Measurements from ENCODE around the gene UNC5B.

UNC5B gene

DNA sequence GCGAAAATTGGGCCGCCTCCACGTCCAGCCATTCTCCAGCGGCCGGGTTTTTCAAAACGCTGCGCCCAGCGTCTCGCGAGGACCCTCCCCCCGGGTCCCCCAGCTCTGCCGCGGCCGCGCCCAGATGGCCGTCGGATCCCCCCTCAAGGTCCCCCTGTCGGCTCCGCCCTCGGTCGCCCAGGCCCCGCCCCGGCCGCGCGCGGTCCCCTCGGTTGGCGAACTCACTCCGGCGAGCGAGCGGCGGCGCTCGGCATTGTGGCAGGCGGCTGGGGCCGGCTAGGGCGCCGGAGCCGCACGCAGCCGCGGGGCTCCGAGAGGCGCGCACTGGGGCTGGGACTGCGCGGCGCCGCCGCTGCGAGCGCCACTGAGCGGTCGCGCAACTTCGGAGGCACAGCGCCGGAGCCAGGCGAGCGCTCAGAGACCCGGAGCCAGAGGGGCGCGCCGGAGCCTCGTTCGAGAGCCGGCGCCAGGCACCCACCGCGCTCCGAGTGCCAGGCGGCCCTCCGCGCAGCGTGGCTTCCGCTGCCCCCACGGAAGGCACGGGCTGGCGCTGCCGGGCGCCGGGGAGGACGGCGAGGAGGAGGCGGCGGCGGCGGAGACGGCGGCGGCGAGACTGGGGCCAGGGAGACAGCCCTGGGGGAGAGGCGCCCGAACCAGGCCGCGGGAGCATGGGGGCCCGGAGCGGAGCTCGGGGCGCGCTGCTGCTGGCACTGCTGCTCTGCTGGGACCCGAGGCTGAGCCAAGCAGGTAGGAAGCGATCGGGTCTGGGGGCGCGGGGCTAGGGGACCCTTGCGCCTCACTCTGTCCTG, at the start of gene UNC5B:
TSS of gene UNC5B (plus strand) at position 253 of the 809 bp plus-strand sequence. CDS start at position 669, 416 bp downstream.
- DNase-seq, result peak; percentile 80

DNA sequence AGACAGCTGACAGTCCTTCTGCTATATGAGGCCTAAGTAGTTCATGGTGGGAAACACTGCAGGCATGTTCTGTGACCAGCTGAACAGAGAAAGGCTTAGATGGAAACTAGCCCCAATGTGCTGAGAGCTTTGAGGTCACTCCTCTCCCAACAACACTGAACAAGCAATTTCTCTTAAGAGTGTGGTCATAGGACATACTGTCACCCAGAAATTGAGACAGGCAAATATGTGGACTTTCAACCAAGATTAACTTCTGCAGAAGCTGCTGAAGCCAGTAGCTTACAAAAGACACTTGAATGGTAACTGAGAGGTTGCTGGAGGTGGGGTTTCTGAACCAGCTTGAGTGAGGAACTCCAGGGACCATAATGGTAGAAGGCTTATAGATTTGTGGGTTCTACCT, 38.9 kb upstream of the UNC5B start:
- no peak for DNase-seq

DNA sequence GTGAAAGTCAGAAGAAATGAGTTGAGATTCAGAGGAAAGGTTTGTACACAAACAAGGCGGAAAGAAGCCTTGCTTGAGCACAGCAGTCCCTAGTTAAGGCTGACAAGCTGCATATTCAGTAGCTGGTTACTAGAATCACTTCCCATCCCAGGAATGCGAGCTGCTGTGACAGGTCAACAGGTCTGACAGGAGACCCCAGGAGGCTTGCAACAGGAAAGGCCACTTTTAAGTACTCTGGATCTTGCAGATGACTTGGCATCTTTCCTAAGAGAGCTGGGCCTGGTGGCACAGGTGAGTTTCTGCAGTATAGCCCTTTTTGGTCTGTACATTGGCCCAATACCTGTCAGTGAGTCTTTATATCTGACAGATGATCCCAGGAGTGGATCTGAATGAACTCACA, 35.7 kb upstream of the UNC5B start:
- DNase-seq, result no peak

DNA sequence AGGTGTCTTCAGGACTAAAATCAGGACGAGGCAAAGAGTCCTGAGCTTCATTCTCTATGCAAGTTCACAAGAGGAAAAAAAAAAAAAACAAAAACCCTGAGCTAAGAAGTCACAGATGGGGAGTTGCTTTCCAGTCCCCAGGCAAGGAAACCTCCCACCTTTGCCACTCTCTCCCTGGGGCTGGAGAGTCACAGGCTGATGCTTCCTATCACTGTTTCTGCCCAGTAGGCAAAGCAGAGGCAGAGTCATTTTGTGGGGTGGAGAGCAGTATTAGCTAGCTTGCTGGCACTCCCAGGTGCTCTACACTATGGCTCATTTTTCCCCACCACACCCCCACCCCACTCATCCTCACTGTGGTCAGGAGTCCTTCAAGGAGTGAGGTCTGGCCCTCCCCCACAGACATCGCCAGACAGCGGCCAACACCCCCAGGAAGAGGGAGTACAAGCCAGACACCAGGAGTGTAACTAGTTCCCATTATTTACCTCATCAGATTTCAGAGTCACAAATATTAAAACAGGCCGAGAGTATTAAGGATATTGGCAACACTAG, 34.6 kb upstream of the UNC5B start:
- DNase-seq, result no peak

DNA sequence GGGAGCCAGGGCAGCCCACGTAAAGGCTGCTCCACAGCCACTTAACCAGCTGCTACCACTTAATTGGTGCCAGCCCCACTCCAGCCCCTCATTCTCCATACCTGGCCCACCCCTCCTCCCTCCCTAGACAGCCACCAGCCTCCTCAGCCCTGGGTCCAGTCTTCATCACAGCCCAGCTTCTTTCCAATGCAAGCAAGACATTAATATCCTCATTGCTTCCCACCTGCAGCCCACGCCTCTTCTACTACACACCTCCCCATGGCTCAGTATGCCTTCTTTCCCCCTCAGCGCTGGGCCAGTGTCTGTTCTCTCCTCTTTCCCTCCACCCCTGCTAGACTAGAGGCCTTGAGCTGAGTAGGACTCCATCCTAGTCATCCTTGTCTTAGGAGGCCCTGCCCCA, 33.5 kb upstream of the UNC5B start:
- DNase-seq, result no peak

DNA sequence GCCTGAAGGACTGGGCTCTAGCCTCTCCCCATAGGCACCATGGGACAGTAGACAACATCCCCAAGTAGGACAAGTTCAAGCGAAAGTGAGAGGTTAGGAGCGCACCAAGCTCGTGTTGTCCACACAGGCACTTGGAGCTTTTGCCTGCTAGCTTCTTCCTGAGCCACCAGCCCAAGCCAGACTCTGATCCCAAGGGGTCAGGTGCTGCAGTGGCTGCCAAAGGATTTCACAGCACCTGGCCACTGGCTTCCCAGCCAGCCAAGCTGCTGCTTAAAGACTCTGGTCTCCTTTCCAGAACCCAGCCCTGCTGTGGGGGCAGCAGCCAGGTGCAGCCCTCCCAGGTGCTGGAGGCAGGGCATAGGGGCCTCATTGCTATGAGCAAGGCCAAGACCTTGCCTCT, 33.0 kb upstream of the UNC5B start:
- no peak for DNase-seq

DNA sequence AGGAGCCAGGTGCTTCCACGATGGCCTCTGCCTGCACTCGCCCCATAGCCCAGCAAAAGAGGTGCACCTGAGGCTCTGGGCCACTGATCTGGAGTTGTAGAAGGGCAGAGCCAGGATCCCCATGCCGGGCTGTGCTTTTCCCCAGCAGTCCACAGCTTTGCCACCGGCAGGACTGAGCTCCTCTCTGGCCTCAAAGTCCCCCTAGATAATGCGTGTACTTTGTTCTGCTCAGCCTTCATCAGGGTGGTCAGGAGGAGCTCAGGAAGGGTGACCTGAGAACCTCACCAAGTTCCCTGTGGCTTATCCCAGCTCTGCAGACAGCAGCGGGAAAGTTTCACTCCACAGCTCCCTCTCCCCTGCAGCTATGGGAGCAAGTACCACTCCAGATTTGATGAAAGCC, 27.9 kb upstream of the UNC5B start:
- no peak for DNase-seq

DNA sequence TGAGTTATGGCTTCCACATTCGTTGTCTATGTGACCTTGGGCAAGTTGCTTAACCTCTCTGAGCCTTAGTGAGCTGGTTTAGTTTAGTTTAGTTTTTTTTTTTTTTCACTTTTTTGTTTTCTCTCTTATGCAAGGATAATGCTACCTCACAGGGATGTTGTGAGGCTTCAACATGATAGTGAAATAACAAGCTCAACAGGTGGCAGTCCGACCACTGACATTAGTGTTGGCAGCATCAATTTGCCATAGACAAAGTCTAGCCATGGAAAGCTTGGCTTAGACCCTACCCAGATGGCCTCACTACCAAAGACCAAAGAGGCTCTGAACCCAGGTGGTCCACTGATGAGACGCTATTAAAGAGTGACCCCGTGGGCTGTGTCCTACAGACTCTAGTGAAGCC, 27.2 kb upstream of the UNC5B start:
- DNase-seq, result no peak

DNA sequence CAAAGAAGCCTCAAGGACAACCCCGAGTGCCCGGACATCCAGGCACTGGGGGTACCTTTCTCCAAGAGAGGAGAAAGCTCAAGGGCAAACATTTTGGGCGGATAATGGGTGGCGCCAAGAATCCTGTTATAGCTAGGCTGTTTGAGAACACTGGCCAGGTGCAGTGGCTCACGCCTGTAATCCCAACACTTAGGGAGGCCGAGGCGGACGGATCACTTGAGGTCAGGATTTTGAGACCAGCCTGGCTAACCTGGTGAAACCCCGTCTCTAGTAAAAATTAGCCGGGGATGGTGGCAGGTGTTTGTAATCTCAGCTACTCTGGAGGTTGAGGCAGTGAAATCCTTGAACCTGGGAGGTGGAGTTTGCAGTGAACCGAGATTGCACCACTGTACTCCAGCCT, 25.2 kb upstream of the UNC5B start:
- DNase-seq, result no peak

DNA sequence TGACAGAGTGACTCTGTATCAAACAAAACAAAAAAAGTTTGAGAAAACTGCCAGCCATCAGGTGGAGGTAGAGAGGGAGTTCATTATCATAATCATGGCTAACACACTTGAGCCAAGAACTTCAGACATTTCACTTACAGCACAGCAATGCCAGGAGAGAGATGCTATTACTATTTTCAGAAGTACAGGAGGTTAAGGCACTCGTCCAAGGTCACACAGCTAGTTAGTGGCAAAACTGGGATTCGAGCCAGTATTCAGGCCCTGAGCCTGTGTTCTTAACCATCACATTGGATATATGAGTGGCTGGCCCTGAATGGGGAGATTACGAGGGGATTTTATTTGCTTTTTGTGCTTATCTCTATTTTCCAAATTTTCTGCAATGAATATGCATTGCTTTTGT, 24.8 kb upstream of the UNC5B start:
- DNase-seq, result no peak

DNA sequence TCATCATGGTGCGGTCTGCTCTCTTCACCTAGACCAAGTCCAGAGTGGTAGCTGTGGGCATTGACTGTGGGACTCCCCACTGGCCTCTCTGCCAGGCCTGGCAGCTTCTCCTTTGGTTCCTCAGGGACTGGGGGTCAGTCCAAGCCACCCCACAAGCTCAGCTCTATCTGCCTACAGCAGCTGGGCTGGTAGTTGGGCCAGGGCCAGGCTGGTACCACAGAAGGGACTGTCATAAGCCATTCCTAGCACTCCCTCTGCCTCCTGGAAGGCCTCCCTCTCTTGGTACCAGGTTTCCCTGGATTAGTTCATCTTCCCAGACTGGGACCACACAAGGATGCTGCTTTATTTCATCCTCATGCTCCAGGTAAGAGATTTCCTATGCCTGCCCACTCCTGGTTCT, 24.2 kb upstream of the UNC5B start:
- no peak for DNase-seq

DNA sequence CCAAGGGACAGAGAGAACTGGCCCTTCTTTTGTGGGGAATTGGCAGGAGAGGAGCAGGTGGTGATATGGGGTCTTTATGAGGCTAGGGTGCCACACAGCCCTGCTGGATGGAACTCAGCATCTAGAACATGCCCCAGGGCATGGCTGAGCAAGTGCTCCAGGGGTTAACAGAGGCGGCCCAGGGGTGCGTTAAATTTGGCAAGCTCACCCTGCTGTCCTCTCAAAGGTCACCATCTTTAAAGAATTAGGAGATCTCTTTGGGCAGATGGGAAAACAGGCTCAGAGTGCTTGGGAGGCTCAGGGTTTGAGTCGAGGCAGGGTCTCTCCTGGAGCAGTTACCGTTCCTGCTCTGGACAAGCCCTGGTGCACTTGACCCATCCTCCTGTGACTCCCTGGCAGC, 21.4 kb upstream of the UNC5B start:
- no peak for DNase-seq

DNA sequence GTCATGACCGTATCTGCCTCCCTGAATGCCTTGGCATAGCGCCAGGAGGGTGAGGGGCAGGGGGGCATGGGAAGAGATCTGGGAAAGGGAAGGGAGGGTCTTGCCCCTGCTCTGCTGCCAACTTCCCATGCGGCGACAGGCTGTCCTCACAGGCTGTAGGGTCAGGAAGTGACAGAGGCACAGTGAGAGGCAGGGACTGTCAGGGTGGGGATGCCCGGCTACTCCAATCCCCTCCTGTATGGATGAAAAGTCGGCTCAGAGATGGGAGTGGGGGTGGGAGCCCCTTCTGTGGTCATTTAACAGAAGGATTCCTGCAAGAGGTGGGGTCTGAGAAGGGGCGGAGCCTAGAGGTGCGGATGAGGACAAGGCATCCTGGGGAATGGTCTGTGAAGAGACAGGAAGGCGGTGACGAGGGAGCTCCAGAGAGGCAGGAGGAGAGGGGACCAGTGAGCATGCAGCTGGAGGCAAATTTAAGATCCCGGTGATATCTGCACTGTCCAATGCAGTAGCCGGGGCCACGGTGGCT, 20.8 kb upstream of the UNC5B start:
- no peak for DNase-seq

DNA sequence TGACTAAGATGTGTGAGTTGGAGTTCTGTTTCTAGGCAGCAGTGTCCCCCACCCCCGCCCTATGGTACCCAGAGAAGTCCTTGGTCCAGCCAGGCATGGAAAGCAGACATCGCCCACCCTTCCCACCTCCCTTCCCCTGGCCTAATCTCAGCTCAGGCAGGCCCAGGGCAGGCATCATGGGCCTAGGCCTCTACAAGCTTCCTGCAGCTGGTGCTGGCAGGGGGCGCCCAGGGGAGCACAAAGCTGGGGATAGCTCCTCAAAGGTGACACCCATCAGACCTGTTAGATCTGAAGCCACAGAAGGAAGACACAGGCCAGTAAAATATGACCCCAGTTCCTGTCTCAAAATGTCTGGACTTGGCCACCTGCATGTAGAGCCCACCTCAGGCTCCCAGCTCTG, 18.9 kb upstream of the UNC5B start:
- DNase-seq, result no peak

DNA sequence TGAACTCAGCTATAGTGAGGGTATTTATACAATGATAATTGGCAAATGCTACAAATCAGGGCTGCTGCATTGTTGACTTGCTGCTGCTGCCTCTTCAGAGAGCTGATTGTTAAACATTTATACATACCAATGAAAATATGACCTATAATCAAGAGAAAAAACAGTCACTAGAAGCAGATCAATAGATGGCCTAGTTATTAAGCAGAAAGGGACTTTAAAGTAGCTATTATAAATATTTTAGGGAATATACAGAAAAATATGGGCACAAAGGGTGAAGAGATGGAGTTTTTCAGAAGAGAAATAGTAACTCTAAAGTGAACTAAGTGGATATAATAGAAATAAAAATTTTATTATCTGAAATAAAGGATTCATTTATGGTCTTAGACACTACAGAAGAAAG, 14.4 kb upstream of the UNC5B start:
- DNase-seq, result no peak

DNA sequence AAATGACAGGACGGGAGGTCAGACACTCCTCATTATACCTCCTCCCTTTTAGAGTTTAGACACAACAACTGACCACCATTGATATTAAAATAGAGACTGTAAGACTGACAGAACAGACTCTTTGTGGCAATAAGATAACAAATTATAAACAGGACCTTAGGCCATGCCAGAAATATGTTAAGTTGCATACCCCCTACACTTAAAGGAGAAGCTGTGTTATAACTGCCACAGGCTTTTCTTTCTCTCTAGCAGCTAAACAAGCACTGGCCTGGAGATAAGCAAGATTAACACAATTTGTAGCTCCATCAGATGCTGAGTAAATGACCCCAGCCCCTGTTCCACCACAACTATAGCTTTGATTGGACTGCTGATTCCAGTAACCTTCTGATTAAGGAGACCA, 10.5 kb upstream of the UNC5B start:
- DNase-seq, result no peak

DNA sequence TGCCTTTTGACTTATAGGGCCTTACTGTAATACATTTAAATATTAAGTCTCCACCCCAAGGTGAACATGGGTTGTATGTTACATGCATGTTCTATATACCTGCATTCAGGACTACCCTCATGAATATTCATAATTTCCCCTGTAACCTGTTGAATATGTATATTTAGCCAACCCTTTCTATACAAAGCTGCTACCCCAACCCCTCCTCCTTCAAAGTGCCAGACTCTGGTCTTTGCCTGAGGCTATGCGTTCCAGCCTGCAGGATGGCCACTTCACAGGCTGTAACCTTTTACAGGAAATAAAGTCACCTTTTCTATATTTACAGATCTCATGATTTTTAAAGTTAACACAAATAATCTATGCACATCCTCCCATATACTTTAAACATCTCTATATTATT, 10.1 kb upstream of the UNC5B start:
- no peak for DNase-seq

DNA sequence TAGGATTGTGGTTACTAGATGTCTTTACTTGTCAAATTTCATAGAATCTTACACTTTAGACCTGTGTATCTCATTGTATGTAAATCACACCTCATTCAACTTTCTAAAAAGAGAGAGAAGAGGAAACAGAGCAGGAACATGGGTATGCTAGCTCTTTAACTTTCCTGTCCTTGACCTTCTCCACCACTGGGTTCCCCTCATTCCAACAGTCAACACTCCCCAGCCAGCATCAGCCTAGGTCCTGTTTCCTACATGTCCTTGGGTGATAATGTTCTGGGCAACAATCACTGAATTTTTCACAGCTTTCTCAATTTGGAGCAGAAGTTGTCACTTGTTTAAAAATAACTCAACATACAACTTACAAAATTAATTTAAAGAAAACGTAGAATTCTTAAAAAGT, 9.2 kb upstream of the UNC5B start:
- no peak for DNase-seq

DNA sequence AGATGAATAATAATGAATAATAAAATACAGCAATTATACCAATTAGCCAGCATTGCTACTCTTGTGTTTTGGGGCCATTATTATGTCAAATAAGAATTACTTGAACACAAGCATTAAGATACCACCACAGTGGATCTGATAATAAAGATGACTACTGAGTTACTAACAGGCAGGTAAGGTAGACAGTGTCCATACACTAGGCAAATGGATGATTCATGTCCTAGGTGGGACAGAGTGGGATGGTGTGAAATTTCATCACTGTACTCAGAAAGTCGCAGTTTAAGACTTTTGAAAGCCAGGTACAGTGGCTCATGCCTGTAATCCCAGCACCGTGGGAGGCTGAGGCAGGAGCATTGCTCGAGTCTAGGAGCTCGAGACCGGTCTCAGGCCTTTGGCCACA, 8.7 kb upstream of the UNC5B start:
- DNase-seq, result no peak

DNA sequence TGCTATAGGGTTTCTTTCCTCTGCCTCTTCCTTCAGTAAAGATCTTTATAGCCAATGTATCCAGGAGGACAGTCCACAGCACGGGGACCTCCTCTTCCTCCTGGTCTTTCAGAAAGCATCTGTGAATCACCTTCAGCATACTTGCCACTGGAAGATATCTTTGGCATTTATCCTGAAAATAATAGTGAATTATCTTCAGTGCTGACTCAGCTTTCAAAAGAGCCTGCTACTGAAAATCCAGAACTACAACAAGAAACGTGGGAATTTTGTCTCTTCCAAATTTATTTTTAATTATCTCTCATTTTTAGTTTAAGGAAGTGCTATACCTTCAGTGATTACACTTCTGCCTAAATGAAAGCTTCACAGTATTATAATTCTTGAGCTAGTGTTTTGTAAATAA, 7.6 kb upstream of the UNC5B start:
- DNase-seq, result no peak

DNA sequence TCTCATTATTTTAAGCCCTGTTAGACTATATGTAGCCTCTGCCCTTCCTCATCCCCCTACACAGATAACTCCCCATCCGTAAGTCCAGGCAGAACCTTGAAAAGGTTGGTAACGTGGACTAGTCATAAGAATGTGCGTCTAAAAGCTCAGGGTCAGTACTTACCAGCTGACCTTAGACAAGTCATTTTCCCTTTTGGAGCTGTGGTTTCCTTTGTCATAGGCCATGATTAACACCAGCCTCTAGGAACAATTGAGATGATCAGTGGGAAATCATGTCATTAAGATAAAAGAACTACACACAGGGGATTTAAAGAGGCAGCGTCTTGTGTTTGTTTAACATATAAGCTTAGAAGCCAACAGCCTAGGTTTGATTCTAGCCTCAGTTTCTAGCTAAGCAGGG, 6.9 kb upstream of the UNC5B start:
- no peak for DNase-seq

DNA sequence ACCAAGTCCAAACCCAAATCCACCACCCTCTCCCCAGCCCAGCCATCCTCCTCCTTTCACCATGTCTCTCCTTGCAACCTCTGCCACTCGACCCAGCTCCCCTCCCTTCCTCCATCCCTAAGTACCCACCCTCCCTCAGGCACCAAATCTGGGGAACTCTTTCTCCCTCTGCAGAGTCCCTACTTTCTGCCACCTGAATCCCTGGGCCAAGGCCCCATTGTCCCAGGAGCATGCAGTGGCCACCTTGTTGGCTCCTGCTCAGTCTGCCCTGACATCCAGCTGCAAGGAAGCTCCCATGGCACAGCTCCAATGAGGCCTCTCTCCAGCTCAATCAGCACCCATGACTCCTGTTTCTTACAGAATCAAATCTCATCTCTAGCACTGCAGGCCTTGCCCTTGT, 5.5 kb upstream of the UNC5B start:
- no peak for DNase-seq

DNA sequence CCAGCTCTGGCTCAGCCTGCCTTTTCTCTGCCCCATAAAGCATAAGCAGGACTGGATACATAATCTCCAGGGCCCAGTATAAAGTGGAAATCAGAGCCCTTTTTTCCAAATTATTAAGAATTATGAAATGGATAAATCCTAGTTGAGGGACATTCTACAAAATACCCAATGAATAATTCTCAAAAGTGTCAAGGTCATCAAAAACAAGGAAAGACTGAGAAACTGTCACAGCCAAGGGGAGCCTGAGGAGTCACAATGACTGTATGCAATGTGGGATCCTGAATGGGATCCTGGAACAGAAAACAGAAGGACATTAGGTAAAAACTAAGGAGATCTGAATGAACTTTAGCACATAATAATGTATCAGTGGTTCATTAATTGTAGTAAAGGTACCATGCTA, 4.8 kb upstream of the UNC5B start:
- no peak for DNase-seq

DNA sequence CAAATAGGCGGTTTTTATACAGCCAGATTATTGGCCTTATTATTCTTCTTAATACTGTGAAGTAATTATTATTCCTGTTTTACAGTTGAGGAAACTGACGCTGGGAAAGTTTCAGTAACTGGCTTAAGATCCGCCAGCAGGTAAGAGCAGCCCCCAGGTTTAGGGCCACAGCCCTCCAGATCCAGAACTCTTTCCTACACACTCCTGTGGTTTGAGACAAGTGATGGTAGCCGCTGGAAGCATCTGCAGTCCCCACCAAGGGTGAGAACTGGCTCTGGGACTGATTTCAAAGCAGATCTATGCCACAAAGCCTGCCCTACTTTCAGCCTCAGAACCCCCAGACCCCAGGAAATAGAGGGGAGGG, 3.0 kb upstream of the UNC5B start:
- DNase-seq, result no peak
